ENCODE results near the gene NAPSA. TPM values are rescaled to one million over a fixed set of nuclear protein-coding genes. Genes with fewer than 3 reads are reported as not detected.

NAPSA gene
- total RNA-seq, 1 donor from 2014 or later, result 0.48 TPM

DNA sequence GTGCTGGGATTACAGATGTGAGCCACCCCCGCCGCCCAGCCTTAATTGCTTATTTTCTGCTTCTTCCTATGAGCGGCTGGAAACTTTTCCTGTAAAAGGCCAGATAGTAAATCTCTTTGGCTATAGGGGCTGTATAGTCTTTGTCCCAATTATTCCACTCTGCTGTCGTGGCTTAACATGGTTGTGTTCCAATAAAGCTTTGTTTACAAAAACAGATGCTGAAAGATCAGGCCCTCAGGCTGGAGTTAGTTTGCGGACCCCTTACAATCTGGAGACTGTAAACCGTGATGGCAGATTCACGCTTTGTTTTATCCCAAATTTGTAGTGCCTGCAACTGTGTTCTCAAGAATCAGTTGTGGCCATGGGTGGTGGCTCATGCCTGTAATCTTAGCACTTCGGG lies 47.0 kb downstream of the NAPSA start:
- no peak for DNase-seq (ENCODE audit: low read depth)

DNA sequence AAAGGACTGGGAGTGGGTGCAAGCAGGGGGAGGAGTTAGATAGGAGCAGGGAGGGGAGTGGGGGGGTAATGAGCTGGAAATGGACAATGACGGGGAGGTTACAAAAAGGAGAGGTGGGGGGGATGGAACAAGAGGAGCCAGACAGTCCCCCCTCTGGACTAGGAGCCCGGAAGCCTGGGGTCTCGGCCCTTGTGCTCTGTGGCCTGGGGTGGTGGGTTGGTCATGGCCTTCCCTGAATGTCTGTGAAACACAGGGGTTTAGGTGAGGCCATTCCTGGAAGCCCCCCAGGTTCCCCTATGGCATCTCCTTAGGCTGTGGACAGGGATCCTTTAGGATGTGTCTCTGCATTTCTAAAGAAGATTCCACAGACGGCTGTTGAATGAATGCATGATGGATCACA lies 48.3 kb downstream of the NAPSA start:
- DNase-seq (ENCODE audit: low read depth), result no peak

DNA sequence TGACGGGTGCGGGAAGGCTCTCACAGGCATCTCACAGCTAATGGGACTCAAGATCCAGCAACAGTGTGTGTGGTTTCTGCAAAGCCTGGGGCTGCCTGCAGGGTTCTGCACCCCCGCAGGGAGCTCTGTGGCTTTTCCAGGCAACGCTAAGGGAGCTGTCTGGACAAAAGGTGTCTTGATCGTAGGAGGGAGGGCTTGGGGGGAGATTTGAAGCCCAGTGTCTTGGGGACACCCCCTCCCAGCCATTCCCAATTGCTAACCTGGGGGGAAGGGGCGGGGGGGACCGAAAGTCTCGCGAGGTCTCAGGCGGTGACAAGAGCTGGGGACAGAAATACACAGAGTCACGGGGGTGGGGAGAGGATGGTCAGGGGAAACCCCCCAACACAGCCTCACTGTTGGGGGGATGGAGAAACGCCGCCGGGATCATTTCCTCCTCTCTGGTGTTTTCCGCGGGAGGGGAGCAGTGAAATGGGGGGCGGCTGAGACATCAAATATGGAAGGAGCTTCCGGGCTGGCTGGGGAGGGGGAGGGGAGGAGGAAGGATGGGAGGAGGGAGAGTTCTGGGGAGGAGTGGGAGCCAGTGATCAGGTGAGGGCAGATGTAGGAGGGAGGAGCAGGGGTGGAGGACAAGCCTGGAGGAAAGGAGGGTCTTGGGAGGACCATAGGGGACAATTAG lies 49.5 kb downstream of the NAPSA start:
- no peak for DNase-seq (ENCODE audit: low read depth)

DNA sequence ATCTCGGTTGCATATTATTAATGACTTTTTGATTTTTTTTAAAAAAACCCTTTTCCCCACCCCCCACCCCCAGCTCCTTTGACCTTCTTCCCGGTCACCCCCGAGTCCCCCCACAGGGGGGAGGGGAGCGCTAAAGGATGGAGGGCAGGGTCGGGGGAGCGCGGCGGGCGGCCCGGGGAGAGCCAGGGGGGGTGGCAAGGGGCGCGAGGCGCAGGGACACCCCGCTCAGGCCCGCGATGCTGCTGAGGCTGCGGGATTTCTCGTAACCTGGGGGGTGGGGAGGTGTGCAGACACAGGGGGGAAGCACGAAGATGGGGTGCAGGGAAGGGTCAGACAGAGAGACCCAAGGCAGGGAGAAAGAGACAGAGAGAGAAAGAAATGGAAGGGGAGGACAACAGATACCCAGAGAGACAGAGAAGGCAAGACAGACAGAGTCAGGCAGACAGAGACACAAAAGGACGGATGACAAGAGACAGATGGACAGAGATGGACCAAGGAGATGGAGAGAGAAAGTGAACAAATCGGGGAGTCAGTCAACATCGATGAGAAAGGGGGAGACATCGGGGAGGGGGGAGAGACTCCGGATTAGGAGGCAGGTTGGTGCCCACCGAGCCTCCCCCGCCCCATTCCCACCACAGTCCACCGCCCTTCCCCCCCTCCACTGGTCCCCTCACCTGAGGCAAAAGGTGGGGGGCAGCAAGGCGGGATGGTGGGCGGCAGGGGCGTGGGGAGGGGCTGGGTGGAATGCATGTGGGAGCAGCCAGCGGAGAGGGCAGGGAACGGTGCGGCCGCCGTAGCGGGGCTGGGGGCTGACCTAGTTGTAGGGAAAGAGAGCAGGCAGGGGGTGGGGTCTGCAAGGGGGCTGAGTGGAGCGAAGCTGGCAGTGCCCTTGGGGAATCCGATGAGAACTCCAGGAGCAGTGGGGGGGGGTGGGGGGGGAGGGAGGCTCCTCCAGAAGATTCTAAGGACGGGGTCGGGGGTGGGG lies 50.4 kb downstream of the NAPSA start:
- no peak for DNase-seq (ENCODE audit: low read depth)

DNA sequence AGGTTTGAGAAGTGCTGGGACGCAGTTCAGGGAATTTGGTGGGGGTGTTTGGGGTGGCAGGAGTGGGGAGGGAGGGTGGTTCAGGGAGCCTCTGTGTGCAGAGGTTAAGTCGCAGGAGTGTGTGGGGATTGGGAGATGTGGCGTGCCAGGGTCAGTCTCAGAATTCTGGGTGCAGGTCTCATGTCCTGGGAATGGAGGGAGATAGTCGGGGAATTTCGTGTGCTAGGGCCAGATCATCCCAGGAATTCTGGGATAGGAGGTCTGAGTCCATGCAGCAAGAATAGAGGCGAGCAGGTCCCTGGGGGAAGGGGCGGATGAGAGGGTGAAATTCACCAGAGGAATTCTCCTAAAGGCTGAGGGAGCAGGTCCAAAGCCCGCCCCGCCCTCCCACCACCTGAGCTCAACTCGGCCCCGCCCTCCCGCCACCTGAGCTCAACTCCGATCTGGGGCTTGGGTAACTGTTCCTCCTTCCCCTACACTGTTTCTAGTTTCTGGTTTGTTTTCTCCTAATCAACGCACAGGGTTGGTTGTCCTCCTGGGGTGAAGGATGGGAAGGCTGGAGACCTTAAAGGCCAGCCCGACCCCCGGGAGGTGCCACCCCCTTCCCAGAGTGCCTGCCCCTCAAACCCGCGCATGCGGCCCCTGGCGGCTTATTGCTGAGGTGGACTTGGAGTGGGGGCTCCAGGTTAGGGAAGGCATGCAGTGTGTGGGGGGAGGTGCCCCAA lies 51.5 kb downstream of the NAPSA start:
- DNase-seq (ENCODE audit: low read depth), result no peak

DNA sequence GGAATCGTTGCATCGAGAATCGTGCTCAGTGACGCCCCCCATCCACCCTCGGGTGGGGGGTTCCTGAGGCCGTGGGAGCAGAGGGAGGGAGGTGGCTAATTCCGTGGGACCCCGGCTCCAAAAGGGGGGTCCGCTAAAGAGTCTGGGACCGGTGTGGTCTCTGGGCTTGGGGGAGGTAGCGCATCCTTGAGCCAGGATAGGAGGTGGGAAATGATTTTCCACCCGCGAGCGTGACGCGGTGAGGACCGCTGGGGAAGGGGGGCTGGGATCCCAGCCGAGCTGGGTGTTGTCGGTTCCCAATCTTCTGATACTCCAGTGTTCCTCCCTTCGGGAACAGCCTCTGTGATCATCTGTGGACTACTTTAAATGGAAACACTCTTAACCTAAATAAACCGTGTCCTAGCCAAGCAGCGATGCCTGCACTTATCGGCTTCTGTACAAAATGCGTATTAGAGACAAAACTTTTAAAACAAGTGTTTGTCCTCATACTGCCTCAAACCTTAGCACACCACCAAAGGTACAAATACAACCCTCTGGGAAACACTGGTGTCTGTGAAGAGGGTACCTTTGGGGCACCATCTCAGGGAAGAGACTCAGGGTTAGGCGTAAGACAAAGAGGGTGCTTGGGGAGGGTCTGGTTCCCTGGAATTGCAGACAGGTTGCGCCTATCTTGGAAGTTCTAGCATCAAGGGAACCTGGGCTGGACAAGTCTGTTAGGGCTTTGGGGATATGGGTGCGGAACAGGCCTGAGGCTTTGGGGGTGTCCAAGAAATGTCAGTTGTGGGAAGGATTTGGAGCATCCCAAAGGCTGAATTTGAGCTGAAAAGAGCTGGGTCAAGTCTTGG lies 52.2 kb downstream of the NAPSA start:
- no peak for DNase-seq (ENCODE audit: low read depth)

DNA sequence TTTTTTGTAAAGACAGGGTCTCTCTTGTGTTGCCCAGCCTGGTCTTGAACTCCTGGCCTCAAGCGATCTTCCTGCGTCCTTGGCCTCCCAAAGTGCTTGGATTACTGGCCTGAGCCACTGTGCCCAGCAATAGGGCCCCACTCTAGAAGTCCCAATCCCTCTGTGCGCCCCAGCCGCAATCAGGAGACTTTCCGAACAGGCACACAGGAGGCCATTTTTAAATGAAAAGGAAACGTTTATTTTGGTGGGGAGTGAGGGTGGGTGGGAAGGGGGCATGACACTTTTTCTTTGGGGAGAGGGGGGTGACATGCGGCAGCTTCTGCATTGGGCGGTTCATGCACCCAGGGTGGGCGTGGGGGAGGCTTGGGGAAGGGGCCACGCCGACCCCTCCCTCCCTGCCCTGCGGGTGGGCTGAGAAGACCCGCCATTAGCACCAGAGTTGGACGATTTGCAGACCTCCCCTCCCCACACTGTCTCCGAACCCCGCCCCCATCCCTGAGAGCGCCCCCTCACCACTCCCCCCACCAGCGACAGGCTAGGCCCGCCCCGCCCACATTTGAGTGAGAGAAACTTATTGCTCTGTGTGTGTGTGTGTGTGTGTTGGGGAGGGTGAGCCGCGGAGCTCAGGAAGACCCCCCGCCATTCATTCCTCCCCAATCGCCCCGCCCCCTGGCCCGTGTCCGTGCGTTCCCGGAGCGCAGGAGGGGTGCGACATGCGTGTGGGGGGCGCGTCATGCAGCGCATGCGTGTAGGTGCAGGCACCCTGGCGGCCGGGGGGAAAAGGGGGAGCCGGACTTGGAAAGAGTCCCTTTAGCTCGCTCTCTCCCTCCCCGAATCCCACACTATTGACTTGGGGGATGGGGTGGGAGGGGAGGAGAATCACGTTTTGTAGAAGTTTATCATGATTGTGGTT lies 53.5 kb downstream of the NAPSA start:
- no peak for DNase-seq (ENCODE audit: low read depth)

DNA sequence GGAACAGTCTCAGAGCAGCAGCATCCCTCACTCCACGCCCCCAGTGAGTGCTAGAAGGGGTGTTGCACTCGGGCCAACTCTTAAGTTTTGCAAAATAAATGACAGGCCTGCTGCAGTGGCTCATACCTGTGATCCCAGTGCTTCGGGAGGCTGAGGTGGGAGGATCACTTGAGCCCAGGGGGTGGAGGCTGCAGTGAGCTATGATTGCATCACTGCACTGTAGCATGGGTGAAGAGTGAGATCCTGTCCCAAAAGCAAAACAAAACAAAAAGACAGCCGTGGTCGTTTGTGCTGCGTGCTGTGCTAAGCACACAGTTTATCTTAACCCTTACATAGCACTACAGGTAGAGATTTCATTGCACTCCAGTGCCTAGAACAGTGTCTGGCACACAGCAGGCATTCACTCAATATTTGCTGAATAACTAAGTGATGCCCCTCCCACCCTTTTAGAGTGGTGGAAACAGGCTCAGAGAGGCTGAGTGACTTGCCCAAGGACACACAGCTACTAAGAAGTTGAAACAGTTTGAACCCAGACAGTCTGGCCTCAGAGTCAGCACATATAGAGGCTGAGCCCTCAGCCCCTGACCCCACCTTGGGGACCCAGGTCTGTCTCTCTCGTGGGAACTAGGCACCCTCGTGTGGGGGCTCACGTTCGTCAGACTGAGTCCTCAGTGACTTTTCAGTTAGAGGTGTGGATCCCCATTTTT lies 54.5 kb downstream of the NAPSA start:
- DNase-seq (ENCODE audit: low read depth), result no peak

DNA sequence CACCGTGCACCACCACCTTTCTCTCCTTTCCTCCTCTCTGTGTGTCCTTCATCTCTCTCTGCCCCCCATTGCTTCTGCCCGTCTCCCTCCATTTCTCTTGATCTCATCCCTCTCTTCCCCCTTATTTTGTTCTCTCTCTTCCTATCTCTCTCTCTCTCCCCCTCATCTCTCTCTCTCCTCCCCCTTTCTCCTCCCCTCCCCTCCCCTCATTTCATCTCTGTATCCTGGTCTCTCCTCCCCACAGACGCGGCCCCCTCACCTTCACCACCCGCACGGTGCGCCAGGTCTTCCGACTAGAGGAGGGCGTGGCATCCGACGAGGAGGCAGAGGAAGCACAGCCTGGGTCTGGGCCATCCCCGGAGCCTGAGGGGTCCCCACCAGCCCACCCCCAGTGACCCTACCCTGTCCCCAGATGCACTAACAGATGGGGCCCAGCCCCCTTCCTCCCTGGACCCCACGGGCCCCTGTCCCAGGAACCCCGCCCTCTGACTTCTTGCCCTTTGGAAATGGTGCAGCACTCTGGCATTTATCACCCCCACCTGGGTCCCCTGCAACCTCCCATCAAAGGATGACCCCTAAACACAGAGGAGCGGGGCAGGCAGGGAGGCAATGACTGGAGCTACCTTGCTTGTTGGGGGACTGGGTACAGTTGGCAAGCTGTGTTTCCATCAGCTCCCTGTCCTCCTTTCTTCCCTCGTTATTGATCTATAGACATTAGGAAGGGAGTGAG lies 55.9 kb downstream of the NAPSA start:
- no peak for DNase-seq (ENCODE audit: low read depth)

DNA sequence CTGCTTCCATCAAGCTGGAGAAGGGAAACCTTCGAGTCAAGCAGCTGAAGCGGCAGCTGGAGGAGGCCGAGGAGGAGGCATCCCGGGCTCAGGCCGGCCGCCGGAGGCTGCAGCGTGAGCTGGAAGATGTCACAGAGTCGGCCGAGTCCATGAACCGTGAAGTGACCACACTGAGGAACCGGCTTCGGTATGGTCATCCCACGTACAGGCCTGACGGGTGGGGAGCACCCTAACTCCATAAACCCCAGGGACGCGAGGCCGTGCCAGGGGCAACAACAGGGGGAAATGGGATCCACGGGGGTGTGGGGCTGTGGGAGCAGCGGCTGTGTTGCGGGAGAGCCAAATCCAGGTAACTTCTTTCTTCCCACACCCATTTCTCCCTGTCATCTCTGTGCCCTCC lies 56.4 kb downstream of the NAPSA start:
- no peak for DNase-seq (ENCODE audit: low read depth)

Other genes starting within 250 kb of the NAPSA start
- gene IZUMO2, start 202.4 kb downstream of the NAPSA start, total RNA-seq, result not detected in 2 replicates
- gene MYH14, start 162.0 kb downstream of the NAPSA start, total RNA-seq, result not detected in 2 replicates
- not detected in 2 replicates for gene KCNC3, start 36.3 kb downstream of the NAPSA start, total RNA-seq
- gene NR1H2, start 10.8 kb upstream of the NAPSA start, total RNA-seq, result 70.3 and 80.5 TPM in 2 replicates
- gene POLD1, start 18.7 kb upstream of the NAPSA start, total RNA-seq, result 22.0 and 26.3 TPM in 2 replicates
- 0.73 and 2.4 TPM in 2 replicates for gene SPIB, start 53.3 kb upstream of the NAPSA start, total RNA-seq
- gene MYBPC2, start 67.3 kb upstream of the NAPSA start, total RNA-seq, result 65.8 and 124 TPM in 2 replicates
- 207 and 210 TPM in 2 replicates for gene EMC10, start 110.9 kb upstream of the NAPSA start, total RNA-seq
- gene GARIN5A, start 111.2 kb upstream of the NAPSA start, total RNA-seq, result 1.5 and 3.0 TPM in 2 replicates
- gene JOSD2, start 145.6 kb upstream of the NAPSA start, total RNA-seq, result 29.8 and 39.9 TPM in 2 replicates
- not detected in 2 replicates for gene ASPDH, start 148.3 kb upstream of the NAPSA start, total RNA-seq
- gene LRRC4B, start 202.8 kb upstream of the NAPSA start, total RNA-seq, result 0.05 TPM in 1 of 2 replicates, not detected in the other